Upper lobe of left lung (tissue), 6 donors: ENCODE measurements around the gene NPBWR2. TPM values are rescaled to one million over a fixed set of nuclear protein-coding genes. Genes with fewer than 3 reads are reported as not detected.

ENCODE experiments used
- ATAC-seq, 2 donors: fragments of 200-7000 bp; cut with Tn5 transposase; one replicate each; pipeline ENCODE4 v1.9.1; 2022; ENCODE audit warnings: mild to moderate bottlenecking in 2 of 2, moderate library complexity in 2 of 2; ENCODE audit not compliant: low FRiP score in 2 of 2
- DNase-seq, 2 donors: peaks; one replicate each; pipeline ENCODE4 v3.0.0-alpha.2; 2019 to 2020
- H3K27ac ChIP-seq, 4 donors: fragments of 200-600 bp; sonication (generic); one replicate each; pipeline ENCODE4 v1.5.1; 2016 to 2019
- H3K27me3 ChIP-seq, 4 donors: fragments of 200-600 bp; sonication (generic); one replicate each; pipeline ENCODE4 v1.5.1; 2017 to 2019
- H3K36me3 ChIP-seq, 4 donors: fragments of 200-600 bp; sonication (generic); one replicate each; pipeline ENCODE4 v1.5.1; 2016 to 2019
- H3K4me1 ChIP-seq, 4 donors: fragments of 200-600 bp; sonication (generic); one replicate each; pipeline ENCODE4 v1.5.1; 2018 to 2019
- H3K4me3 ChIP-seq, 4 donors: fragments of 200-600 bp; sonication (generic); one replicate each; pipeline ENCODE4 v1.5.1; 2017 to 2019; ENCODE audit warnings: mild to moderate bottlenecking in 2 of 4, moderate library complexity in 1 of 4
- H3K9me3 ChIP-seq, 4 donors: fragments of 200-600 bp; sonication (generic); one replicate each; pipeline ENCODE4 v1.5.1; 2018 to 2019
- EP300 ChIP-seq, 4 donors: sonication (generic); formaldehyde crosslinking; IDR thresholded peaks; one replicate each; pipeline ENCODE4 v1.5.1; 2017; ENCODE audit warnings: antibody characterized with exemption in 4 of 4, control low read depth in 2 of 4
- POLR2A ChIP-seq, 4 donors: fragments of 450-650 bp; IDR thresholded peaks; one replicate each; pipeline ENCODE4 v1.5.1; 2016 to 2017; ENCODE audit warnings: antibody characterized with exemption in 4 of 4, mild to moderate bottlenecking in 2 of 4
- POLR2AphosphoS5 ChIP-seq, 2 donors: sonication (generic); formaldehyde crosslinking; IDR thresholded peaks; one replicate each; pipeline ENCODE4 v1.5.1; 2017; ENCODE audit warnings: antibody characterized with exemption in 2 of 2
- WGBS, 2 donors: methylation state at CpG; one replicate each; pipeline ENCODE4 v1.1.5; 2017 to 2018; 5-methylcytosine and 5-hydroxymethylcytosine counted together
- total RNA-seq, 6 donors: library from RNA; depleted of rRNA in 4 of 6; stranded (reverse); fragments of >200 nt in 4 of 6; gene quantifications; one replicate each; pipeline versions ENCODE4 v1.1.0 to v1.2.1, GENCODE V29; 2016 to 2021
- TF ChIP-seq, protein P1 (sequence below), 6 experiments: fragments of 450-650 bp in 4 of 6; fragments of 200-600 bp in 2 of 6; sonication (generic) in 2 of 6; IDR thresholded peaks; one replicate each; pipeline ENCODE4 v1.5.1; 2016 to 2019; ENCODE audit warnings: antibody characterized with exemption in 6 of 6
- donor health status: DM: no; HTN: no; CAD: no; lungs with moderate emphysema.
- donor health status: DM: no; HTN: yes; CAD: no; lungs with severe emphysema.

NPBWR2 gene
- total RNA-seq, 6 donors from 2014 or later = not detected

DNA sequence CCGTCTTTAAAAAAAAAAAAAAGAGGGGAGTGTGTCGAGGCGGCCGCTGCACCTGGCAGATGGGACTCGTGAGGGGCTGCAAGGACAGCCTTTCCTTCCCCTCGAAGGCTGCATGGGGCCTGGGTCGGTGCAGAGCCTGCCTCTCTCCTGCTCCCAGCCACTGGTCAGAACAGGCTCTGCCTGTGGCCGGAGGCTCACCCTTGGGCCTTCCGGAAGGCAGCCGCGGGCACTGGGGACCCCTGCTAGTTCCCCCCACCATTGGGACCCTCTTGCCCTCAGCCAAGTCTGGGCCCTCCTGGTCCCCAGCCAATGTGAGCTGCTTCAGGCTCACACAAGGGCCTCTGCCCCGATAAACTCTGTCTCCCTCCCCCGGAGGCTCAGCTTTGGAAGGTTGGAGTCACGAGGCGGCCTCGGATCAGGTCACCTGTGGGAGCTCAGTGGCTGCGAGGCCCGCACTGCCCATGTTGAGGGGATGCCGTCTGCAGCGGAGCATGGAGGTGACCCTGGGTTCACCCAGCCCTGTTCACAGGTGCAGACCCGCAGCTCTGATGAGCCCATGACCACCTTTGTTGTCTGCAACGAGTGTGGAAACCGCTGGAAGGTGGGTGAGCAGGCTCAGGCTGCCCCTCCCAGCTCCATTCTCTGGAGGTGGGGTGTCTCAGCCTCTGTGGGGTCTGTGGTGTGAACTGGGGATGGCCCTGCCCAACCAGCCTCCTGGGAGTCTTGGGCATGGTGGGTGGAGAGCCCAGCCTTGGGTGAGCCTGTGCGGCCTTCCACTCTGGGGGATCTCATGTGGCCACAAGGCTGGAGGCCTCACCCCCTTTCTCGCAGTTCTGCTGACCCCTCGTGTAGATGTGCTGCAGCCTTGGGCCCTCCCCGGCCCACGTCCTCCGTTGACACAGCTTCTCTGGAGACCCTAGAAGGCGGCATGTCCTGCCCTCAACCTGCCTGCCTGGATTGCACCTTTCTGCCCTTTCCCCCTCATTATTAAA lies 35.7 kb downstream of the NPBWR2 start:
- TF ChIP-seq EP300 (IDR thresholded peaks at IDR 0.05) = no peak
- no peak for TF ChIP-seq POLR2AphosphoS5 (IDR thresholded peaks at IDR 0.05)
- TF ChIP-seq, protein P1, sequence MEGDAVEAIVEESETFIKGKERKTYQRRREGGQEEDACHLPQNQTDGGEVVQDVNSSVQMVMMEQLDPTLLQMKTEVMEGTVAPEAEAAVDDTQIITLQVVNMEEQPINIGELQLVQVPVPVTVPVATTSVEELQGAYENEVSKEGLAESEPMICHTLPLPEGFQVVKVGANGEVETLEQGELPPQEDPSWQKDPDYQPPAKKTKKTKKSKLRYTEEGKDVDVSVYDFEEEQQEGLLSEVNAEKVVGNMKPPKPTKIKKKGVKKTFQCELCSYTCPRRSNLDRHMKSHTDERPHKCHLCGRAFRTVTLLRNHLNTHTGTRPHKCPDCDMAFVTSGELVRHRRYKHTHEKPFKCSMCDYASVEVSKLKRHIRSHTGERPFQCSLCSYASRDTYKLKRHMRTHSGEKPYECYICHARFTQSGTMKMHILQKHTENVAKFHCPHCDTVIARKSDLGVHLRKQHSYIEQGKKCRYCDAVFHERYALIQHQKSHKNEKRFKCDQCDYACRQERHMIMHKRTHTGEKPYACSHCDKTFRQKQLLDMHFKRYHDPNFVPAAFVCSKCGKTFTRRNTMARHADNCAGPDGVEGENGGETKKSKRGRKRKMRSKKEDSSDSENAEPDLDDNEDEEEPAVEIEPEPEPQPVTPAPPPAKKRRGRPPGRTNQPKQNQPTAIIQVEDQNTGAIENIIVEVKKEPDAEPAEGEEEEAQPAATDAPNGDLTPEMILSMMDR (IDR thresholded peaks at IDR 0.05) = no peak
- TF ChIP-seq POLR2A (IDR thresholded peaks at IDR 0.05) = no peak
- Histone ChIP-seq H3K36me3 (peaks cover 0 to 41% (median 24%) of the 10 kb centered on the region in 4 donors), H3K27me3 (no peaks in the 10 kb centered on the region), H3K4me3 (no peak overlapping the region), H3K4me1 (peaks cover 0 to 12% (median 2%) of the 10 kb centered on the region in 4 donors), H3K9me3 (no peaks in the 10 kb centered on the region), H3K27ac (no peak overlapping the region)
- ATAC-seq (no peak), DNase-seq (peak in 1 of 2 donors; percentile 65)
- WGBS, 2 donors = 84 to 91% methylated on average over 19 to 30 of the region's 30 CpGs

DNA sequence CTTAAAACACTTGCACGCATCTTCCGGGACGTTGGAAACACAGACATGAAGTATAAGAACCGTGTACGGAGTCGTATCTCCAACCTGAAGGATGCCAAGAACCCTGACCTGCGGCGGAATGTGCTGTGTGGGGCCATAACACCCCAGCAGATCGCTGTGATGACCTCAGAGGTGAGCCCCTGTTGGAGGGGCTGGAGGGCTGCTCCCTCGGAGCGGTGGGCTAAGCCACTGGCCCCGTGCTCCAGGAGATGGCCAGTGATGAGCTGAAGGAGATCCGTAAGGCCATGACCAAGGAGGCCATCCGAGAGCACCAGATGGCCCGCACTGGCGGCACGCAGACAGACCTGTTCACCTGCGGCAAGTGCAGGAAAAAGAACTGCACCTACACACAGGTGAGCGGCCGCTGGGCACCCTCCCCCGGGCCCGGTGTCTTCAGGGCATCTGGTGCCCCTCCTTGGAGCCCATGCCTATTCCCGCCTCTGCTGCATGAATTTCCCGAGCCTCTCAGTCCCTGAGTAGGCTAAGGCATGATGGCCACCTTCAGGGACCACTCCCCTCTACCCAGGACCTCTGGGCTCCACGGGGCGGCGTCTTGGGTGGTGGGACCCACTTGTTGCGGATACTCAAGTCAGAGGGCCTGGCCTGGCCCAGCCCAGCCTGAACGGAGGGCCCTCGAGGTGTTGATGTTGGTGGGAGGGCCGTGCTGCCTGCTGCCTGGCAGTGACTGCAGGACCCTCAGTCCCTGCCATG lies 36.9 kb downstream of the NPBWR2 start:
- Histone ChIP-seq H3K27me3 (no peaks in the 10 kb centered on the region), H3K9me3 (no peaks in the 10 kb centered on the region), H3K27ac (no peak overlapping the region), H3K4me1 (peaks cover 3 to 16% (median 6%) of the 10 kb centered on the region in 4 donors), H3K36me3 (peaks cover 0 to 36% (median 21%) of the 10 kb centered on the region in 4 donors), H3K4me3 (no peak overlapping the region)
- TF ChIP-seq EP300 (IDR thresholded peaks at IDR 0.05) (no peak), POLR2A (IDR thresholded peaks at IDR 0.05) (no peak), POLR2AphosphoS5 (IDR thresholded peaks at IDR 0.05) (no peak)
- TF ChIP-seq, protein P1 (IDR thresholded peaks at IDR 0.05) = no peak
- DNase-seq (peak in 1 of 2 donors; percentile 78), ATAC-seq (no peak)
- WGBS, 2 donors = 91 to 94% methylated on average over 14 to 30 of the region's 31 CpGs

DNA sequence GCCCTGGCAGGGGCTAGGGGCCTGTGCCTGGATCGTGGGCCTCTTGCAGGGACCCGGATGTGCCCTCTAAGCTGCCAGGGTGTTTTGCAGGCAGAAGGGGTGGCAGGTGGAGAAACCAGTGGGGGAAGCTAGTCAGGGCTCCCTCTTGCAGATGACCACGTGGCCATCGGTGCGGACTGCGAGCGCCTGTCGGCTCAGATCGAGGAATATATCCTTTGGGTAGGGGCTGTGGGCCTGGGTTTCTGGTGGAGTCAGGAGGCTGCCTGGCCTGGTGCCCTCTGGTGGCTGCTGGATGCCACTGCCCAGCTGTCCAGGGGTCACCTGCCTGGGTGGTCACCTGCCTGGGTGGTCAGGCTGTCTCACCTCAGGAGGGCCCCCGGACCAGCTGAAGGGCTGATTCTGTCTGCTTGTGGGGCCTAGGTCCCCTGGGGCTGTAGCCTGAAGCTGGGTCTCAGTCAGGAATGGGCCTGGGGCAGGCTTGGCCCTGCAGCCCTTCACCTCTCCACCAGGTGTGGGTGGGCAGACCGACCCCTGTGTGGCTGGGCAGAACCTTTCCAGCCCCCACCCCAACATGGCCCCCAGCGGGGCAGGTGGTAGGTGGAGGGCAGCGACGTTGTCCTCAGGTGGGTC lies 37.6 kb downstream of the NPBWR2 start:
- TF ChIP-seq EP300 (IDR thresholded peaks at IDR 0.05) (no peak), POLR2AphosphoS5 (IDR thresholded peaks at IDR 0.05) (no peak), POLR2A (IDR thresholded peaks at IDR 0.05) (no peak)
- TF ChIP-seq, protein P1 (IDR thresholded peaks at IDR 0.05) = peak; percentile 61 to 69 (median 65)
- H3K9me3 ChIP-seq = no peaks in the 10 kb centered on the region
- H3K27ac ChIP-seq = no peak overlapping the region
- peaks cover 0 to 29% (median 17%) of the 10 kb centered on the region in 4 donors for H3K36me3 ChIP-seq
- DNase-seq = peak in 1 of 2 donors; percentile 81
- H3K4me3 ChIP-seq = no peak overlapping the region
- H3K4me1 ChIP-seq = peaks cover 3 to 23% (median 9%) of the 10 kb centered on the region in 4 donors
- H3K27me3 ChIP-seq = no peaks in the 10 kb centered on the region
- WGBS, 2 donors = 57 to 91% methylated on average over 4 to 13 of the region's 14 CpGs
- ATAC-seq = no peak

DNA sequence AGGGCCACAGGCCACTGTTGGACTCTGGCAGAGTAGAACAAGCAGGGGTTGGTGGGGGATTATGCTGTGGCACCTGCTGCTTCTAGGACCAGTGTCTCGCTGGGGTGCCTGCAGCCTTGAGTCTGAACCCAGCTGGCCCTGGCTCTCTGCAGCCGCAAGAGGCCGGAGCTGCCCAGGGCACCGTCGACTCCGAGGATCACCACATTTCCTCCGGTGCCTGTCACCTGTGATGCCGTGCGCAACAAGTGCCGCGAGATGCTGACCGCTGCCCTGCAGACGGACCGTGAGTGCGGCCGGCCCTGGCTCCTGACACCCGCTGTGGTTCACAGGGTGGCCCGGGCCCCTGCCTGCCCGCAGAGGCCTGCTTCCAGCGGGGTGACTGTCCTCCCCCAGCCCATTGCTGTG lies 38.2 kb downstream of the NPBWR2 start:
- 97% methylated on average over 6 of the region's 20 CpGs; no CpG with 5 or more reads in 1 of the 2 donors for WGBS, 2 donors

More for the DNA sequence above, 38.2 kb downstream of the NPBWR2 start:
- Histone ChIP-seq H3K27ac (no peak overlapping the region), H3K4me1 (peaks cover 7 to 28% (median 13%) of the 10 kb centered on the region in 4 donors), H3K9me3 (no peaks in the 10 kb centered on the region), H3K36me3 (peaks cover 0 to 24% (median 15%) of the 10 kb centered on the region in 4 donors), H3K4me3 (no peak overlapping the region), H3K27me3 (no peaks in the 10 kb centered on the region)
- TF ChIP-seq POLR2A (IDR thresholded peaks at IDR 0.05) (no peak), POLR2AphosphoS5 (IDR thresholded peaks at IDR 0.05) (no peak), EP300 (IDR thresholded peaks at IDR 0.05) (no peak)
- TF ChIP-seq, protein P1 (IDR thresholded peaks at IDR 0.05) = no peak
- DNase-seq = peak in 1 of 2 donors; percentile 82
- no peak for ATAC-seq
